T-helper 22 cell (primary cell): ENCODE data around the gene CFAP206.

Experiments
- DNase-seq: peaks from one replicate; pipeline ENCODE4 v3.0.0-alpha.2; 2020; ENCODE audit warnings: low read depth

The CFAP206 gene, protein sequence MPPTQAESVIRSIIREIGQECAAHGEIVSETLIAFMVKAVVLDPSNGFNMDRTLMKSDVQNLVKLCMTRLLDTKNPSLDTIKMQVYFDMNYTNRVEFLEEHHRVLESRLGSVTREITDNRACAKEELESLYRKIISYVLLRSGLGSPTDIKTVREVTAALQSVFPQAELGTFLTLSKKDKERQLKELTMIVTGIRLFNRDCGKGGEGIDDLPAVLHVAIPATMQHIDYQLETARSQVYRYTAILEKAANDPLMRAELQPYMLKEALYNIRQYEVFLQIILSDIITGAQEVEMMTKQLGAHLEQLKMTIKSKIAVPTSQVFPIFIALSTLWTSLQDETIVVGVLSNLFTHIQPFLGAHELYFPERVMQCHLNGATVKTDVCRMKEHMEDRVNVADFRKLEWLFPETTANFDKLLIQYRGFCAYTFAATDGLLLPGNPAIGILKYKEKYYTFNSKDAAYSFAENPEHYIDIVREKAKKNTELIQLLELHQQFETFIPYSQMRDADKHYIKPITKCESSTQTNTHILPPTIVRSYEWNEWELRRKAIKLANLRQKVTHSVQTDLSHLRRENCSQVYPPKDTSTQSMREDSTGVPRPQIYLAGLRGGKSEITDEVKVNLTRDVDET

GRCh38 chr6:87407901-87408720, at the start of gene CFAP206:
TSS of gene CFAP206 (plus strand) at chr6:87407972. CDS start at chr6:87409840, 1,868 bp downstream.
- peak; percentile 66 for DNase-seq

DNA sequence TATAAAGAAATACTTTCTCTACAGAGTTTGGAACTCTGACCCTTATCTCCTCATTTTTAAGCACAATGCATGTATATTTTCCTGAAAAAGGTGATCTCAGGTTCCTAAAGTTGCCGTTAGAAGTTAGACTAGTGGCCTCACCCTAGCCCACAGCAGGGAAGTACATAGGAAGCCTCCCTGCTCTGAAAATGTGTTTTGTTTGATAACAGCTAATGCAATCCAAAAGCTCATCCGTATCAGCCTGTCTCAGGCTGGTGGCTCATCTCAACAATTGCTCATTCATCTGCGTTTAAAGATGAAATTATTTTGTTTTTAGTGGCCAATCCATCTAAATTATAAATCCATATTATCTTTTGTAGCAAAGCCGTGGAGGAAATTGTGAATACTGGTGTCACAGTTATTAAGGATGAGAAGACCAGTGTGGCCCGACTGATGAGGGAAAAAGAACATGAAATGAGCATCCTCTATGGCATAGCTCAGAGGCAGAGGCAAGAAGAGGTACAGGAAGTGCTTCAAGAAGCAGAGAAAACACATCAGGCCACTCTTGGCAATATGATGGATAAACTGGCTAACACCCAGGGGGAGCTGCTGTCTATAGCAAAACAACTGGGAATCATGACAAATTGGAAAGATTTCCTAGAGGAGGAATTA, 43.0 kb upstream of the CFAP206 start:
- DNase-seq: no peak

GRCh38 chr6:87366072-87366827, 41.5 kb upstream of the CFAP206 start:
- no peak for DNase-seq

- DNase-seq: no peak
Measured at GRCh38 chr6:87366899-87367298, 40.9 kb upstream of the CFAP206 start.

DNA sequence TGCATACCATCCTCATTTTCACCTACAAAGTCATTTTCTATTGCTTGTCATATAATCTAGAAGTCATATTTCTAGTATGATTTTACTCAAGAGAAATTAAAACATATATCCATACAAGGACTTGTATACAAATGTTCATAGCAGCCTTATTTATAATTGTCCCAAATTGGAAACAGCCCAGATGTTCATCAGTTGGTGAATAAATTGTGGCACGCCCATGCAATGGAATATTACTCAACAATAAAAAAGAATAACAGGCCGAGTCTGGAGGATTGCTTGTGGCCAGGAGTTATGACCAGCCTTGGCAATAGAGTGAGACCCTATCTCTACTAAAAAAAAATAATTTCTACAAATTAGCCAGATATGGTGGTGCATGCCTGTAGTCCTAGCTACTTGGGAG, 34.4 kb upstream of the CFAP206 start:
- DNase-seq: no peak

GRCh38 chr6:87375315-87375714, 32.5 kb upstream of the CFAP206 start:
- no peak for DNase-seq

GRCh38 chr6:87376643-87377042, 31.1 kb upstream of the CFAP206 start:
- DNase-seq: no peak

GRCh38 chr6:87378947-87379346, 28.8 kb upstream of the CFAP206 start:
- no peak for DNase-seq

GRCh38 chr6:87382861-87383260, 24.9 kb upstream of the CFAP206 start:
- no peak for DNase-seq

DNA sequence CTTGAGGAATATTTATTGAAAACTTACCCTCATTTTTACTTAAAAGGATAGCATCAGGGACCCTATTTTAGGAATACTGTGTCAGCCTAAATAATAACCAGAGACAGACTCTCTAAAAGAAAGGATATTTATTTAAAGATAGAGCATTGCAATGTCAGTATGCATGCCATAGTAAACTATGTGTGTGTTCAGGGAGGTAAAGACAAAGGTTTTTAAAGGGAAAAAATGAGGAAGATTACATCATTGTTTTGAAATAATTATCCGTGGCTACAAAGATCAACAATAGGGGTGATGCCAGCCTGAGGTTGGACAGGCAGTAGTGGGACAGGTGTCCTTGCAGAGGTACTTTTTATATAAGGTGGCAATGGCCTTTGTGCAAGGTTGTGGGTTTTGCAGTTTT, 23.7 kb upstream of the CFAP206 start:
- DNase-seq: no peak

DNA sequence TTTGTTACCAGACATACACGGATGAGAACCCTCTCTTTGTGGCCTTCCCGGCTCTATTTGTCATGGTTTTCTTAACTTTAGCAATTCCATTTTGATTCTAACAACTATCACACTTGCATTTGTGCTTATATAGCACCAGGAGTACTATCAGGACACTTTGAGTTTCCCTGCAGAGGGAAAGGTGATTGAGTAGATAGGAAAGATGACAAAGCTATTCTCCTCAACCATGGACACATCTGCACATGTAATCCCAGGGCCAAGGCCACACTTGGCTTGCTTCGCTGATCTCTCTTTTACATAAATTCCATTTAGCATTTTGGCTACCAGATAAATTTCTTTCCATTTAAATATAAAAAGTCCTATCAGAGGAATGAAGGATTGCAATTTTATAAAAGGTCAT, 23.3 kb upstream of the CFAP206 start:
- DNase-seq: no peak

DNA sequence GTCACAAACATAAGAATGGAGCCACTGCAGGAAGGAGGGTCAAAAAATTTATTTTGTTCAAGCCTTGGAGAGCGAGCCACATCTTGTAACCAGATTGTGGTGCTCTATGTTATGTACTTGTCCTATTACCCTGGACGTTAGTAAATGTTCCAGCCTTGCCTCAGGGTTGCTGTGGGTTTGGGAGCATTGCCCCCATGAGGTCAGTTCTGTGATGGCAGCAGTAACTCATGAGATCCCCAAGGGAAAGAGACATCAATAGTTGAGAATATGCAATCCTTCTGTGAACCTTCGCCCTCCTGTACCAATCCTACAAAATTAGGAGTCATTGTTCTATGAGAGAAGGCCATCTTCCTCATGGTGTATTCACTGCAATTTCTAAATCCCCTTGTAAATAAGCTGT, 16.4 kb upstream of the CFAP206 start:
- DNase-seq: no peak

DNA sequence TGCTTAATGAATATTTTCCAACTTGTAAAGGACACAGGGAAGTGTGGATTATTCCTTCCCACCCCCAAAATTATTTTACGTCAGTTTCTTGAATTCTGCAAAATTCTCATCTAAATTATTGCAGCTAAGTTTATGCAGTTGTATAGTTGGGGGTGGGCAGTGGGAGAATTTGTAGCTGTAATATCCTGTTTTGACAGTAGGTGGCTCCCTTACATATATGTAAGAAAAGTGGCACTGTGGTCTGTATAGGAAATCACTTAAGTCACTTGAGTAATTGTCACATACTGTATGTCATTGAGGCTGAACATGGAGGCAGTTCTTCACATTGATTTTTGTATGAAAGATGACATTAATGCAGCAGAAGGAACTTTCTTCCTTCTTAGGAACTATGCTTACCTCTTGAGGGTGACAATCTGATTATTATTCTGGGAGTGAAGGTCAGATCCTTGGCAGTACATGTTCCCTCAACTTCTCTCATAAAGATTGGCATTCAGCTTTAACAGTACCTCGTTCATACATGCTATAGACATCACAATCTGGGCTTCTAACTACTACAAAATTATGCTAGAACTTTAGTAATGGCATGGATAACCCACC, 14.6 kb upstream of the CFAP206 start:
- DNase-seq: no peak

- DNase-seq: no peak
Measured at GRCh38 chr6:87395431-87395830, 12.3 kb upstream of the CFAP206 start.

GRCh38 chr6:87396595-87397392, 11.0 kb upstream of the CFAP206 start:
- DNase-seq: no peak

- DNase-seq: no peak
Measured at GRCh38 chr6:87397656-87398055, 10.1 kb upstream of the CFAP206 start.

DNA sequence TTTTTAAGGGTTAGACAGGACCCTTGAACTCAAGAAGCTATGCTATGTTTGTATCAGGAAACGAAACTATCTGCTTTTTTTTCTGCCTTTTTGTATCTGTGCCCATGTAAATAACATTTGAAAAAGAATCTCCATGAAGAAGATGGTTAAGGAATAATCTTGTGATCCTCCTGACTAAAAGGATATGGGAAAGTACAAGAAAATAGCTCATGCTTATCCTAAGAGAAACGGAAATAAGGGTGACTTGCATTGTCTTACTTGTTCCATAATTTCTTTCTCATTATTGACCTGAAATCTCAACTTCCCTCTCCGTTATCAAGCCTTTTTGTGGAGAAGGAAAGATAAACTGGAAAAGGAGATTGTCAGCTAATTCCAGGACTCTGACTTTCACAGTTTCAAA, 5.9 kb upstream of the CFAP206 start:
- no peak for DNase-seq

- DNase-seq: no peak
Measured at GRCh38 chr6:87407561-87407900, 241 bp upstream of the CFAP206 start.

- DNase-seq: no peak
Measured at GRCh38 chr6:87408721-87409155, 966 bp downstream of the CFAP206 start.

DNA sequence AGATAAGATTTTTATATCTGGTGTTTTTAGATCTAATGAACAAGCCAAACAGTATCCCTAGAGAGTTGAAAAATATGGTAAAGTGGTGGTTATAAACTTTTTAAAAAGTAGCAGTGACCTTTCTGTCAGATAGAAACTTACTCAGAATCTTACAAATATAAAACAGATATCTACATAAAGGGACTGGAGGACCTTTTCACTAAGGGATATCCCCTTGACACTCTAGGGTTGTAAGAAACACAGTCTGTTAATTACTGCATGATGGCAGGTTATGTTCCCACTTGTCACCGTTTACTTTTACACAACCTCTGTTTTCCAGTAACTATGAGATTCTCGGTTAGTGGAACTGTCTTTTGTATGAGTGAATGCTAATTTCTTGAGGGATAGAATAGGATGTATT, 11.5 kb downstream of the CFAP206 start:
- DNase-seq: no peak
